B cell (primary cell): ENCODE results near the gene STAT5B.

Experiments used
- EZH2 ChIP-seq: IDR thresholded peaks from 2 replicates; pipeline ENCODE4 v1.6.1; 2012; ENCODE audit warnings: borderline replicate concordance, low read depth, mild to moderate bottlenecking, moderate library complexity, low read length; ENCODE audit not compliant: insufficient read depth, poor library complexity, severe bottlenecking
- TF ChIP-seq, protein P1 (sequence below): fragments of 200-600 bp; IDR thresholded peaks from one replicate; pipeline ENCODE4 v1.8.0; 2022; ENCODE audit warnings: antibody characterized with exemption, mild to moderate bottlenecking

- TF ChIP-seq, protein P1, sequence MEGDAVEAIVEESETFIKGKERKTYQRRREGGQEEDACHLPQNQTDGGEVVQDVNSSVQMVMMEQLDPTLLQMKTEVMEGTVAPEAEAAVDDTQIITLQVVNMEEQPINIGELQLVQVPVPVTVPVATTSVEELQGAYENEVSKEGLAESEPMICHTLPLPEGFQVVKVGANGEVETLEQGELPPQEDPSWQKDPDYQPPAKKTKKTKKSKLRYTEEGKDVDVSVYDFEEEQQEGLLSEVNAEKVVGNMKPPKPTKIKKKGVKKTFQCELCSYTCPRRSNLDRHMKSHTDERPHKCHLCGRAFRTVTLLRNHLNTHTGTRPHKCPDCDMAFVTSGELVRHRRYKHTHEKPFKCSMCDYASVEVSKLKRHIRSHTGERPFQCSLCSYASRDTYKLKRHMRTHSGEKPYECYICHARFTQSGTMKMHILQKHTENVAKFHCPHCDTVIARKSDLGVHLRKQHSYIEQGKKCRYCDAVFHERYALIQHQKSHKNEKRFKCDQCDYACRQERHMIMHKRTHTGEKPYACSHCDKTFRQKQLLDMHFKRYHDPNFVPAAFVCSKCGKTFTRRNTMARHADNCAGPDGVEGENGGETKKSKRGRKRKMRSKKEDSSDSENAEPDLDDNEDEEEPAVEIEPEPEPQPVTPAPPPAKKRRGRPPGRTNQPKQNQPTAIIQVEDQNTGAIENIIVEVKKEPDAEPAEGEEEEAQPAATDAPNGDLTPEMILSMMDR: no peak
- TF ChIP-seq EZH2: no peak
Measured at GRCh38 chr17:42203354-42203753, 72.8 kb downstream of the STAT5B start.
